Measurements from ENCODE around the gene TRABD2B. TPM values are rescaled to one million over a fixed set of nuclear protein-coding genes. Genes with fewer than 3 reads are reported as not detected.

TRABD2B gene
- total RNA-seq, 1 experiment from 2014 or later = 0.05 TPM

- ChIA-PET CTCF (no interaction called here), RAD21 (ENCODE audit: low non-redundant PET in 1 of 2, low total read pairs in 2 of 2, uncharacterized antibody in 2 of 2, unreplicated experiment in 2 of 2) (no interaction called here), POLR2A (no interaction called here)
- TF ChIP-seq CEBPB (IDR thresholded peaks at IDR 0.05; ENCODE audit: low read depth) (no peak), CBX3 (IDR thresholded peaks at IDR 0.05; ENCODE audit: low read depth) (no peak), EGR1 (IDR thresholded peaks at IDR 0.05; ENCODE audit: low read depth) (no peak)
- Histone ChIP-seq H2AFZ (ENCODE audit: low read depth, low read length, poor library complexity, severe bottlenecking) (no peak overlapping the region), H3K4me1 (ENCODE audit: control insufficient read depth in 1 of 2, insufficient read depth in 2 of 2, low read length in 2 of 2) (no peaks in the 10 kb centered on the region), H3K79me2 (ENCODE audit: insufficient read depth, low read length) (no peaks in the 10 kb centered on the region), H3K27me3 (ENCODE audit: insufficient read depth, low read length) (no peaks in the 10 kb centered on the region), H4K20me1 (ENCODE audit: insufficient read depth) (no peaks in the 10 kb centered on the region), H3K36me3 (ENCODE audit: control insufficient read depth in 1 of 2, insufficient read depth in 2 of 2, low read length in 2 of 2) (no peaks in the 10 kb centered on the region), H3K4me3 (replicated peaks in 1 of 2; ENCODE audit: low read depth in 1 of 2, low read length in 2 of 2) (no peak overlapping the region), H3K9ac (ENCODE audit: low read length) (no peak overlapping the region), H3K9me2 (ENCODE audit: insufficient read depth) (no peaks in the 10 kb centered on the region), H3K4me2 (ENCODE audit: low read length) (no peak overlapping the region), H3K27ac (ENCODE audit: low read depth, low read length) (no peak overlapping the region), H3K9me3 (ENCODE audit: control insufficient read depth in 1 of 2, insufficient read depth in 1 of 2, low read depth in 1 of 2, low read length in 2 of 2) (no peaks in the 10 kb centered on the region)
- DNase-seq (ENCODE audit: low read depth, low spot score) (no peak), ATAC-seq (no peak)
- BruUV-seq (replicated peaks) = no TSS peak
- intact Hi-C loops (cut with micrococcal nuclease) = no loop called here
Measured at GRCh38 chr1:47853059-47853458, 144.1 kb downstream of the TRABD2B start.

GRCh38 chr1:47852006-47852718 is 145.0 kb downstream of the TRABD2B start:
- Histone ChIP-seq H3K9me2 (ENCODE audit: insufficient read depth) (no peaks in the 10 kb centered on the region), H3K9ac (ENCODE audit: low read length) (no peak overlapping the region), H3K4me2 (ENCODE audit: low read length) (no peak overlapping the region), H3K9me3 (ENCODE audit: control insufficient read depth in 1 of 2, insufficient read depth in 1 of 2, low read depth in 1 of 2, low read length in 2 of 2) (no peaks in the 10 kb centered on the region), H3K79me2 (ENCODE audit: insufficient read depth, low read length) (no peaks in the 10 kb centered on the region), H3K27ac (ENCODE audit: low read depth, low read length) (no peak overlapping the region), H2AFZ (ENCODE audit: low read depth, low read length, poor library complexity, severe bottlenecking) (no peak overlapping the region), H3K4me3 (replicated peaks in 1 of 2; ENCODE audit: low read depth in 1 of 2, low read length in 2 of 2) (no peak overlapping the region), H3K36me3 (ENCODE audit: control insufficient read depth in 1 of 2, insufficient read depth in 2 of 2, low read length in 2 of 2) (no peaks in the 10 kb centered on the region), H3K27me3 (ENCODE audit: insufficient read depth, low read length) (no peaks in the 10 kb centered on the region), H4K20me1 (ENCODE audit: insufficient read depth) (no peaks in the 10 kb centered on the region), H3K4me1 (ENCODE audit: control insufficient read depth in 1 of 2, insufficient read depth in 2 of 2, low read length in 2 of 2) (no peaks in the 10 kb centered on the region)
- POLR2A ChIA-PET = no interaction called here
- RAD21 ChIA-PET (ENCODE audit: low non-redundant PET in 1 of 2, low total read pairs in 2 of 2, uncharacterized antibody in 2 of 2, unreplicated experiment in 2 of 2) = no interaction called here
- CTCF ChIA-PET = no interaction called here
- ATAC-seq (no peak), DNase-seq (ENCODE audit: low read depth, low spot score) (no peak)
- intact Hi-C loops (cut with micrococcal nuclease) = no loop called here
- BruUV-seq (replicated peaks) = no TSS peak
- TF ChIP-seq SP1 (IDR thresholded peaks at IDR 0.05; ENCODE audit: low read depth) = no peak
- no peak for TF ChIP-seq RAD21 (IDR thresholded peaks at IDR 0.05; ENCODE audit: low read depth)
- TF ChIP-seq REST (IDR thresholded peaks at IDR 0.05; ENCODE audit: low read depth) = no peak
- TF ChIP-seq EGR1 (IDR thresholded peaks at IDR 0.05; ENCODE audit: low read depth) = no peak
- TF ChIP-seq ZFX (IDR thresholded peaks at IDR 0.05) = no peak
- no peak for TF ChIP-seq ATF3 (IDR thresholded peaks at IDR 0.05)
- no peak for TF ChIP-seq EZH2phosphoT487 (IDR thresholded peaks at IDR 0.05; ENCODE audit: borderline replicate concordance)
- no peak for TF ChIP-seq POLR2AphosphoS5 (IDR thresholded peaks at IDR 0.05; ENCODE audit: low read depth, low read length)
- no peak for TF ChIP-seq JUND (IDR thresholded peaks at IDR 0.05)
- no peak for TF ChIP-seq EZH2 (IDR thresholded peaks at IDR 0.05)
- no peak for TF ChIP-seq ZBTB33 (IDR thresholded peaks at IDR 0.05; ENCODE audit: extremely low read depth, insufficient replicate concordance, low read length)
- no peak for TF ChIP-seq ELF1 (IDR thresholded peaks at IDR 0.05; ENCODE audit: borderline replicate concordance, low read depth)
- TF ChIP-seq POLR2A (IDR thresholded peaks at IDR 0.05; ENCODE audit: borderline replicate concordance, extremely low read depth, insufficient read depth, insufficient read length) = no peak

All from HCT116 (cell line).